ENCODE data around the gene MED8. TPM values are rescaled to one million over a fixed set of nuclear protein-coding genes. Genes with fewer than 3 reads are reported as not detected.

Gene MED8
- total and polyA plus RNA-seq, 2 experiments from 2014 or later: 16.6 to 25.7 TPM

- TF ChIP-seq CTCF (conservative IDR thresholded peaks at IDR 0.05; ENCODE audit: low read depth in 2 of 2): no peak
- no peak for TF ChIP-seq NANOG (IDR thresholded peaks at IDR 0.05; ENCODE audit: borderline replicate concordance)
- TF ChIP-seq STAT1 (IDR thresholded peaks at IDR 0.05; ENCODE audit: unreplicated experiment): no peak
- no peak for TF ChIP-seq EZH2phosphoT487 (IDR thresholded peaks at IDR 0.05; ENCODE audit: unreplicated experiment)
- no peak for TF ChIP-seq POLR2AphosphoS5 (IDR thresholded peaks at IDR 0.05; ENCODE audit: low read depth)
- TF ChIP-seq REST (IDR thresholded peaks at IDR 0.05; ENCODE audit: unreplicated experiment): no peak
- no peak for TF ChIP-seq JUNB (IDR thresholded peaks at IDR 0.05; ENCODE audit: unreplicated experiment)
- TF ChIP-seq CREB1 (CRISPR knock-in tag; IDR thresholded peaks at IDR 0.05; ENCODE audit: low read depth): no peak
- TF ChIP-seq EZH2 (IDR thresholded peaks at IDR 0.05; ENCODE audit: low read depth, unreplicated experiment): no peak
- no peak for TF ChIP-seq ZNF331 (CRISPR knock-in tag; IDR thresholded peaks at IDR 0.05; ENCODE audit: low read depth)
- no peak for TF ChIP-seq ZNF462 (CRISPR knock-in tag; IDR thresholded peaks at IDR 0.05)
- H3K4me3 ChIP-seq: no peak overlapping the region
- no peaks in the 10 kb centered on the region for H4K20me1 ChIP-seq (replicated peaks; ENCODE audit: insufficient read depth)
- H3K4me3 Mint-ChIP-seq: no peak overlapping the region
- no peaks in the 10 kb centered on the region for H3K9me3 Mint-ChIP-seq
- ATAC-seq (no peak), DNase-seq (ENCODE audit: low spot score) (no peak)
- H3K79me2 ChIP-seq (replicated peaks; ENCODE audit: insufficient read depth): no peaks in the 10 kb centered on the region
- H3K4me2 ChIP-seq: no peak overlapping the region
- no peaks in the 10 kb centered on the region for H3K9me2 ChIP-seq (ENCODE audit: insufficient read depth)
- no peaks in the 10 kb centered on the region for H3F3A ChIP-seq (replicated peaks; ENCODE audit: low read depth)
- no peak overlapping the region for H3K27ac ChIP-seq (ENCODE audit: low read depth)
- no peak overlapping the region for H2AFZ ChIP-seq
- no peaks in the 10 kb centered on the region for H3K36me3 ChIP-seq (ENCODE audit: insufficient read depth)
- H3K27me3 ChIP-seq (ENCODE audit: insufficient read depth): no peaks in the 10 kb centered on the region
- peaks cover 5% of the 10 kb centered on the region; the same call in 1 of the 2 replicates for H3K4me1 ChIP-seq (ENCODE audit: insufficient read depth)
- no peak overlapping the region for H3K27ac Mint-ChIP-seq
- H3K36me3 Mint-ChIP-seq (ENCODE audit: low read depth): peaks cover 15% of the 10 kb centered on the region
- no peaks in the 10 kb centered on the region for H3K27me3 Mint-ChIP-seq (ENCODE audit: insufficient read depth, low read depth, poor library complexity)
- peaks cover 10% of the 10 kb centered on the region; the same call in 2 of the 3 replicates for H3K4me1 Mint-ChIP-seq
Measured at GRCh38 chr1:43419627-43420425, 30.2 kb upstream of the MED8 start.

Data from GM23338 (cell line).